Endothelial cell (in vitro differentiated cells): ENCODE data around the gene SEC31A. TPM values are rescaled to one million over a fixed set of nuclear protein-coding genes. Genes with fewer than 3 reads are reported as not detected.
"Not testable (repeated sequence)": the region's sequence is repeated elsewhere in the genome, so short reads cannot be mapped to it uniquely, and the experiment has no call there.

Experiments used
- DNase-seq: peaks from one replicate; pipeline ENCODE4 v3.0.0; 2021; ENCODE audit warnings: low spot score
- H3K27ac Mint-ChIP-seq: one replicate; pipeline ENCODE4 v1.8.0; 2021; ENCODE audit warnings: mixed read lengths, inconsistent platforms; ENCODE audit not compliant: unreplicated experiment
- H3K27me3 Mint-ChIP-seq: one replicate; pipeline ENCODE4 v1.8.0; 2021; ENCODE audit warnings: mild to moderate bottlenecking, moderate library complexity, mixed read lengths, inconsistent platforms; ENCODE audit not compliant: unreplicated experiment
- H3K36me3 Mint-ChIP-seq: one replicate; pipeline ENCODE4 v1.8.0; 2021; ENCODE audit warnings: mild to moderate bottlenecking, low read depth, mixed read lengths, inconsistent platforms; ENCODE audit not compliant: unreplicated experiment
- H3K4me1 Mint-ChIP-seq: one replicate; pipeline ENCODE4 v1.8.0; 2021; ENCODE audit warnings: mild to moderate bottlenecking, mixed read lengths, inconsistent platforms; ENCODE audit not compliant: unreplicated experiment
- H3K4me3 Mint-ChIP-seq: one replicate; pipeline ENCODE4 v1.8.0; 2021; ENCODE audit warnings: mild to moderate bottlenecking, mixed read lengths, inconsistent platforms; ENCODE audit not compliant: unreplicated experiment
- H3K9me3 Mint-ChIP-seq: one replicate; pipeline ENCODE4 v1.8.0; 2021; ENCODE audit warnings: mixed read lengths, inconsistent platforms; ENCODE audit not compliant: unreplicated experiment
- CTCF ChIP-seq: fragments of 200-600 bp; sonication (generic); IDR thresholded peaks from one replicate; pipeline ENCODE4 v1.5.0; 2021; ENCODE audit warnings: antibody characterized with exemption; ENCODE audit not compliant: unreplicated experiment
- total RNA-seq: library from RNA; stranded (reverse); fragmentation: NEBNext Ultra II Directional; extraction: Animal tissue kit (Norgen Biotek cat#: 25700); gene quantifications from one replicate; pipeline ENCODE4 v1.2.1, GENCODE V29; 2021; ENCODE audit not compliant: unreplicated experiment

SEC31A gene
- total RNA-seq, 1 donor from 2014 or later: 172 TPM

GRCh38 chr4:82921795-82922194 is 30.8 kb upstream of the SEC31A start:
- Mint-ChIP-seq H3K27ac (no peak overlapping the region), H3K4me1 (no peaks in the 10 kb centered on the region), H3K36me3 (peaks cover 5% of the 10 kb centered on the region), H3K27me3 (no peaks in the 10 kb centered on the region), H3K9me3 (no peaks in the 10 kb centered on the region), H3K4me3 (no peak overlapping the region)
- no peak for TF ChIP-seq CTCF
- no peak for DNase-seq

- Mint-ChIP-seq H3K27ac (no peak overlapping the region), H3K4me1 (no peaks in the 10 kb centered on the region), H3K27me3 (no peaks in the 10 kb centered on the region), H3K36me3 (peaks cover 5% of the 10 kb centered on the region), H3K4me3 (no peak overlapping the region), H3K9me3 (no peaks in the 10 kb centered on the region)
- no peak for TF ChIP-seq CTCF
- DNase-seq: no peak
Observed at GRCh38 chr4:82919386-82919785, 28.4 kb upstream of the SEC31A start.

- H3K36me3 Mint-ChIP-seq: peaks cover 5% of the 10 kb centered on the region
- H3K4me1 Mint-ChIP-seq: no peaks in the 10 kb centered on the region
- no peaks in the 10 kb centered on the region for H3K27me3 Mint-ChIP-seq
- no peaks in the 10 kb centered on the region for H3K9me3 Mint-ChIP-seq
- H3K4me3 Mint-ChIP-seq: no peak overlapping the region
- DNase-seq: no peak
- TF ChIP-seq CTCF: no peak
- H3K27ac Mint-ChIP-seq: no peak overlapping the region
Observed at GRCh38 chr4:82918091-82918490, 27.1 kb upstream of the SEC31A start.

- not testable (repeated sequence) for H3K27me3 Mint-ChIP-seq, H3K9me3 Mint-ChIP-seq, H3K4me1 Mint-ChIP-seq, DNase-seq, H3K4me3 Mint-ChIP-seq, H3K36me3 Mint-ChIP-seq, H3K27ac Mint-ChIP-seq
Observed at GRCh38 chr4:82913968-82914367, 23.0 kb upstream of the SEC31A start.

GRCh38 chr4:82913305-82913704 is 22.4 kb upstream of the SEC31A start:
- H3K4me3 Mint-ChIP-seq: no peak overlapping the region
- H3K36me3 Mint-ChIP-seq: peaks cover 7% of the 10 kb centered on the region
- H3K9me3 Mint-ChIP-seq: no peaks in the 10 kb centered on the region
- no peak for DNase-seq
- no peaks in the 10 kb centered on the region for H3K4me1 Mint-ChIP-seq
- TF ChIP-seq CTCF: no peak
- no peak overlapping the region for H3K27ac Mint-ChIP-seq
- no peaks in the 10 kb centered on the region for H3K27me3 Mint-ChIP-seq

- H3K4me1 Mint-ChIP-seq: no peaks in the 10 kb centered on the region
- TF ChIP-seq CTCF: no peak
- H3K36me3 Mint-ChIP-seq: peaks cover 5% of the 10 kb centered on the region
- H3K27me3 Mint-ChIP-seq: no peaks in the 10 kb centered on the region
- no peak overlapping the region for H3K4me3 Mint-ChIP-seq
- no peak overlapping the region for H3K27ac Mint-ChIP-seq
- DNase-seq: no peak
- no peaks in the 10 kb centered on the region for H3K9me3 Mint-ChIP-seq
Observed at GRCh38 chr4:82909326-82909725, 18.4 kb upstream of the SEC31A start.
